VCaP (cell line): Measurements from ENCODE around the gene RAF1.

ENCODE experiments used
- H3K27ac ChIP-seq: fragments of 450-650 bp; 2 replicates; pipeline ENCODE4 v1.5.1; 2017
- TF ChIP-seq, protein P1 (sequence below): fragments of 450-650 bp; conservative IDR thresholded peaks from 2 replicates; pipeline ENCODE4 v1.5.1; 2017; ENCODE audit warnings: mild to moderate bottlenecking, moderate library complexity

Gene RAF1

GRCh38 chr3:12618426-12618825 is 45.5 kb downstream of the RAF1 start:
- TF ChIP-seq, protein P1, sequence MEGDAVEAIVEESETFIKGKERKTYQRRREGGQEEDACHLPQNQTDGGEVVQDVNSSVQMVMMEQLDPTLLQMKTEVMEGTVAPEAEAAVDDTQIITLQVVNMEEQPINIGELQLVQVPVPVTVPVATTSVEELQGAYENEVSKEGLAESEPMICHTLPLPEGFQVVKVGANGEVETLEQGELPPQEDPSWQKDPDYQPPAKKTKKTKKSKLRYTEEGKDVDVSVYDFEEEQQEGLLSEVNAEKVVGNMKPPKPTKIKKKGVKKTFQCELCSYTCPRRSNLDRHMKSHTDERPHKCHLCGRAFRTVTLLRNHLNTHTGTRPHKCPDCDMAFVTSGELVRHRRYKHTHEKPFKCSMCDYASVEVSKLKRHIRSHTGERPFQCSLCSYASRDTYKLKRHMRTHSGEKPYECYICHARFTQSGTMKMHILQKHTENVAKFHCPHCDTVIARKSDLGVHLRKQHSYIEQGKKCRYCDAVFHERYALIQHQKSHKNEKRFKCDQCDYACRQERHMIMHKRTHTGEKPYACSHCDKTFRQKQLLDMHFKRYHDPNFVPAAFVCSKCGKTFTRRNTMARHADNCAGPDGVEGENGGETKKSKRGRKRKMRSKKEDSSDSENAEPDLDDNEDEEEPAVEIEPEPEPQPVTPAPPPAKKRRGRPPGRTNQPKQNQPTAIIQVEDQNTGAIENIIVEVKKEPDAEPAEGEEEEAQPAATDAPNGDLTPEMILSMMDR, result no peak

DNA sequence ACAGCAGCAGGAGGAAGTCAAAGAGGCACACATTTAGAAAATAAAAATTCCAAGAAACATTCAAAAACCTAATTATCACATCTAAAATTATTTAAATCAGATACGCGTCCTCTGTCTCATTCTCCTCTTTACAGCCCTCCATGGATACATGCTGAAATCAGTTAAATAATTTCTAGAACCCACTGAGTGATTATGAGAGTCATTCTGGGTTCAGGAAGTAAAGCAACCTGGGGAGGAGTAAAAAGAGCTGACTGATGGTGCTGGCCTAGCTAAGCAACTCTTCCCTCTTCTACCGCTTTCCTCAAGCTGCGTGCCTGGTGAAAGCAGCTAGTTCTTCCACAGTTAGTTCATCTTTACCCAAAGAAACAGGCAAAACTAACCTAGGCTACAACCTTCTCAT is 48.7 kb downstream of the RAF1 start:
- H3K27ac ChIP-seq, result no peak overlapping the region
- TF ChIP-seq, protein P1, result no peak

More at GRCh38 chr3:12618426-12618825, 45.5 kb downstream of the RAF1 start:
- no peak overlapping the region for H3K27ac ChIP-seq

DNA sequence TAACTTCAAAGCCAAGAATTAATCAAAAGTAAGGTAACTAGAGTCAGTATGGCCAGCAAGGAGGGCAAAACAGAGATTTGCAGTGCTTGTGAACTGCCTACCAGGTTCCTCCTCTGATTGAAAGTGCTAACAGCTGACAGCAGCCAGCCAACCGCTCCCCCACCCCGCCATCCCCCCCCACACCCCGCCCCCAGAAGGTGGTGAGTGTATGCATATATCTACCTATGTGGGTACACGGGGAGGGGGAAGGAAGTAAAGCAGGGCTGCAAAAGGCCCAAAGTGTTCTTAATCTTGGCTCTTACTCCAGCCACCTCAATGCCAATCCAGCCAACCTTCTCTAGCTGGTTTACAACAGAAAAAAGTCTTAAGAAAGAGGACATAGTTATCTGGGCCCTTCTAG is 50.7 kb downstream of the RAF1 start:
- TF ChIP-seq, protein P1, result no peak
- H3K27ac ChIP-seq, result no peak overlapping the region

DNA sequence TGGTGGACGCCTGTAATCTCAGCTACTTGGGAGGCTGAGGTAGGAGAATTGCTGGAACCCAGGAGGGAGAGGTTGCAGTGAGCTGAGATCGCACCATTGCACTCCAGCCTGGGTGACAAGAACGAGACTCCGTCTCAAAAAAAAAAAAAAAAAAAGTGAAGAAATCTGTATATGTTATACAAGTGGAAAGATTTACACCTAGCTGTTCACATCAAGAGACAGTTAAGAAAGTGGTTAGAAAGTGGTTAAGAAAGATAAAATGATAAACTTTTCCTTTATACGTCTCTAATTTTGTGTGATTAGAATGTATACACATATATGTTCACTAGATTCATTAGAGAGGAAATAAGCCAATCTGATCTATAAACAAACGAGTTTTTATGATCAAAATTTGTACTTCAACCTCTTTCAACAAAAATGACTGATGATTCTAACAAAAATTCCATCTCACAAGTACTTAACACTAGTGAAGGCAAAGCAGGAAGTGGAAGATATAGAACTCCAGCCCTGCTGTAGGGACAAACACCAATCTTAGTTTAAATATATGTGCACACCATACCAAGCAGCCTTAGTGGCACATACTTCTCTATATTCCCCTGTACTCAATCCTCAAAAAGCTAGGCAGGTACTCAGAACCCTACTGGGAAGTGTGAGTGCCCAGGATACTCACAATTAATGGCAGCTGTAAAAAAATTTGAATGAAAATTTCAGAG is 51.2 kb downstream of the RAF1 start:
- H3K27ac ChIP-seq, result no peak overlapping the region
- TF ChIP-seq, protein P1, result no peak

DNA sequence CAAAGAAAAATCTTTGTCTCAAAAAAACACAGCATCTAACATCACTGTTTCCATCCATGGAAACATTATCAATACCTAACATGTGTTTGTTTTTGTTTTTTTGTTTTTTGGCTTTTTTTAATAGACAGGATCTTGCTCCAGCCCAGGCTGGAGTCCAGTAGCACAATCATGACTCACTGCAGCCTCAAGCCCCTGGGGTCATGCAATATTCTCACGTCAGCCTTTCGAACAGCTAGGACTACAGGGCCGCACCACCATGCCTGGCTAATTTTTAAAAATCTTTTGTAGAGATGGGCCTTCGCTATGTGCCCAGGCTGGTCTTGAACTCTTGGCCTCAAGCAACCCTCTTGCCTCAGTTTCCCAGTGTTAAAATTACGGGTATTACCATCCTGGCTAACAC is 52.8 kb downstream of the RAF1 start:
- TF ChIP-seq, protein P1, result no peak
- H3K27ac ChIP-seq, result no peak overlapping the region

GRCh38 chr3:12608376-12608775 is 55.5 kb downstream of the RAF1 start:
- TF ChIP-seq, protein P1, result no peak
- H3K27ac ChIP-seq, result no peak overlapping the region

DNA sequence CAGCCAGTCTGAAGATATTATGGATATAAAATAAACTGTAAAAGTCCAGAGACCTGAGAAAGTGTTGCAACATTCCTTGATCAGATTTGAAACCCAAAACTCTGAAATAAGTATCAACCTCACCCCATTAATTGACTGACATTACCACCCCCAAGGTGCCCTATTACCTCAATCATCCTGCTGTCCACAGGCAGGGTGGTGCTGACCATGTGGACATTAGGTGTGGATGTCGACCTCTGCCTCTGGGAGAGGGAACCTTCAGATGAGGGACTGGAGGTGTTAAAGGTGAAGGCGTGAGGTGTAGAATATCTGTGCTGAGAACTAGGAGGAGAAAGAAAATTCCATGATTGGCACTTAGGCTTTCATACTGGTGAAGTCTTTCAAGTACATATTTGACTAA is 59.9 kb downstream of the RAF1 start:
- TF ChIP-seq, protein P1, result no peak
- H3K27ac ChIP-seq, result no peak overlapping the region
